GM10847 (cell line): Measurements from ENCODE around the gene TTC33.

Experiments used
- POLR2A ChIP-seq: IDR thresholded peaks from 2 replicates; pipeline ENCODE4 v1.6.1; 2011; ENCODE audit not compliant: insufficient read length; ENCODE audit errors: extremely low read depth

Gene TTC33

GRCh38 chr5:40738502-40738901 lies 17.3 kb downstream of the TTC33 start:
- TF ChIP-seq POLR2A: no peak

GRCh38 chr5:40736103-40736875 lies 19.5 kb downstream of the TTC33 start:
- TF ChIP-seq POLR2A: no peak

GRCh38 chr5:40735609-40736008 lies 20.2 kb downstream of the TTC33 start:
- no peak for TF ChIP-seq POLR2A

GRCh38 chr5:40734986-40735385 lies 20.8 kb downstream of the TTC33 start:
- TF ChIP-seq POLR2A: no peak

- no peak for TF ChIP-seq POLR2A
These were observed 21.7 kb downstream of the TTC33 start for GRCh38 chr5:40733879-40734563.

- no peak for TF ChIP-seq POLR2A
These were observed 22.3 kb downstream of the TTC33 start for GRCh38 chr5:40733434-40733833.

GRCh38 chr5:40720069-40720468 lies 35.7 kb downstream of the TTC33 start:
- TF ChIP-seq POLR2A: no peak

GRCh38 chr5:40717281-40717680 lies 38.5 kb downstream of the TTC33 start:
- TF ChIP-seq POLR2A: no peak

- TF ChIP-seq POLR2A: no peak
These were observed 39.2 kb downstream of the TTC33 start for GRCh38 chr5:40716590-40716989.

GRCh38 chr5:40716000-40716399 lies 39.8 kb downstream of the TTC33 start:
- no peak for TF ChIP-seq POLR2A

- no peak for TF ChIP-seq POLR2A
These were observed 41.8 kb downstream of the TTC33 start for GRCh38 chr5:40714001-40714400.

- TF ChIP-seq POLR2A: no peak
These were observed 55.5 kb downstream of the TTC33 start for GRCh38 chr5:40700116-40700782.

GRCh38 chr5:40694433-40694832 lies 61.3 kb downstream of the TTC33 start:
- TF ChIP-seq POLR2A: no peak

- TF ChIP-seq POLR2A: no peak
These were observed 63.9 kb downstream of the TTC33 start for GRCh38 chr5:40691894-40692293.

GRCh38 chr5:40690267-40690666 lies 65.5 kb downstream of the TTC33 start:
- no peak for TF ChIP-seq POLR2A

- TF ChIP-seq POLR2A: no peak
These were observed 66.3 kb downstream of the TTC33 start for GRCh38 chr5:40689438-40689837.
